ENCODE data around the gene TMEM190.

DNA sequence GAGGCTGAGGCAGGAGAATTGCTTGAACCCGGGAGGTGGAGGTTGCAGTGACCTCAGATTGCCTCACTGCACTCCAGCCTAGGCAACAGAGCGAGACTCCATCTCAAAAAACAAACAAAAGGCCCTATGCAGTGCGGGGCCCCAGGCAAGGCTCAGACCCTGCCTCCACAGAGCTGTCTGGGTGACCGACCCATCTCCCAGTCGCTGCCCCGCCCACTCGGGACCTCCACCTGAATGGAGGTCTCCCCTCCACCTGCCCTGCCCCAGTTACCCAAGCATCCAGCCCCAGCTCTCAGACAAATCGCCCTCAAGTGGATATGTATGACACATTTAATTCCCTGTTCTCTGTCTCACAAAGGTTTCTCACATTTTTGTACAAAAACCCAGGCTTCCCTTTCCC is 11.4 kb upstream of the TMEM190 start:
- TF ChIP-seq, protein P1, sequence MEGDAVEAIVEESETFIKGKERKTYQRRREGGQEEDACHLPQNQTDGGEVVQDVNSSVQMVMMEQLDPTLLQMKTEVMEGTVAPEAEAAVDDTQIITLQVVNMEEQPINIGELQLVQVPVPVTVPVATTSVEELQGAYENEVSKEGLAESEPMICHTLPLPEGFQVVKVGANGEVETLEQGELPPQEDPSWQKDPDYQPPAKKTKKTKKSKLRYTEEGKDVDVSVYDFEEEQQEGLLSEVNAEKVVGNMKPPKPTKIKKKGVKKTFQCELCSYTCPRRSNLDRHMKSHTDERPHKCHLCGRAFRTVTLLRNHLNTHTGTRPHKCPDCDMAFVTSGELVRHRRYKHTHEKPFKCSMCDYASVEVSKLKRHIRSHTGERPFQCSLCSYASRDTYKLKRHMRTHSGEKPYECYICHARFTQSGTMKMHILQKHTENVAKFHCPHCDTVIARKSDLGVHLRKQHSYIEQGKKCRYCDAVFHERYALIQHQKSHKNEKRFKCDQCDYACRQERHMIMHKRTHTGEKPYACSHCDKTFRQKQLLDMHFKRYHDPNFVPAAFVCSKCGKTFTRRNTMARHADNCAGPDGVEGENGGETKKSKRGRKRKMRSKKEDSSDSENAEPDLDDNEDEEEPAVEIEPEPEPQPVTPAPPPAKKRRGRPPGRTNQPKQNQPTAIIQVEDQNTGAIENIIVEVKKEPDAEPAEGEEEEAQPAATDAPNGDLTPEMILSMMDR (IDR thresholded peaks at IDR 0.05) = no peak
- TF ChIP-seq POLR2A (IDR thresholded peaks at IDR 0.05) (no peak), POLR2AphosphoS5 (IDR thresholded peaks at IDR 0.05) (no peak)

All from gastroesophageal sphincter (tissue), 3 donors.